ENCODE results near the gene PIWIL1.

- no peak for TF ChIP-seq POLR2A (IDR thresholded peaks at IDR 0.05; ENCODE audit: low read depth, low read length)
- no peak for TF ChIP-seq TAF1 (IDR thresholded peaks at IDR 0.05; ENCODE audit: borderline replicate concordance, low read depth, low read length)
- no peak for TF ChIP-seq POLR2AphosphoS5 (IDR thresholded peaks at IDR 0.05; ENCODE audit: low read depth, low read length)
These were observed 4.8 kb downstream of the PIWIL1 start for GRCh38 chr12:130342442-130342841.
